ENCODE data around the gene EHD4.

Gene EHD4

GRCh38 chr15:41915255-41915994, 56.9 kb downstream of the EHD4 start:
- H3K4me3 ChIP-seq (ENCODE audit: low read length), result no peak overlapping the region
- no peak for TF ChIP-seq CTCF (IDR thresholded peaks at IDR 0.05; ENCODE audit: insufficient read depth, low read depth, low read length, missing control alignments)
- DNase-seq (ENCODE audit: low read depth), result no peak

DNA sequence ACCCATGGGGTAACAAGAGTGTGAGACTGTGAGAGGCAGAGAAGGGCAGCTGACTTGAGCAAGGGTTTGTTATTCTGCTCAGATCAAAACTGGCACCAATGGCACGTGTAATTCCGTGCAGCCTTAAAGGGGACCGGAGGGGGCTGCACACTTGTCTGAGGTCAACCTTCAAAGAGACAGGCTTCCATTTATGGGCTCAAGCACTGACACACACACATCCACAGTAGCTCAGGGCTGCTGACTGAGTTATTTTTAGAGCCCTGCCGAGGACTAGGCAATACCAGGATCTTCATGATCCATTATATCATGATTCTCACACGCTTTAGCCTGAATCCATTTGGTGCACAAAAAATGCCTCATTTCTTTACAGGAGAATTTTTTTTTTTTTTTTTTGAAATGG, 57.9 kb downstream of the EHD4 start:
- no peak for TF ChIP-seq CTCF (IDR thresholded peaks at IDR 0.05; ENCODE audit: insufficient read depth, low read depth, low read length, missing control alignments)
- H3K4me3 ChIP-seq (ENCODE audit: low read length), result no peak overlapping the region
- no peak for DNase-seq (ENCODE audit: low read depth)

GRCh38 chr15:41913256-41913655, 59.1 kb downstream of the EHD4 start:
- TF ChIP-seq CTCF (IDR thresholded peaks at IDR 0.05; ENCODE audit: insufficient read depth, low read depth, low read length, missing control alignments), result no peak
- no peak for DNase-seq (ENCODE audit: low read depth)
- no peak overlapping the region for H3K4me3 ChIP-seq (ENCODE audit: low read length)

DNA sequence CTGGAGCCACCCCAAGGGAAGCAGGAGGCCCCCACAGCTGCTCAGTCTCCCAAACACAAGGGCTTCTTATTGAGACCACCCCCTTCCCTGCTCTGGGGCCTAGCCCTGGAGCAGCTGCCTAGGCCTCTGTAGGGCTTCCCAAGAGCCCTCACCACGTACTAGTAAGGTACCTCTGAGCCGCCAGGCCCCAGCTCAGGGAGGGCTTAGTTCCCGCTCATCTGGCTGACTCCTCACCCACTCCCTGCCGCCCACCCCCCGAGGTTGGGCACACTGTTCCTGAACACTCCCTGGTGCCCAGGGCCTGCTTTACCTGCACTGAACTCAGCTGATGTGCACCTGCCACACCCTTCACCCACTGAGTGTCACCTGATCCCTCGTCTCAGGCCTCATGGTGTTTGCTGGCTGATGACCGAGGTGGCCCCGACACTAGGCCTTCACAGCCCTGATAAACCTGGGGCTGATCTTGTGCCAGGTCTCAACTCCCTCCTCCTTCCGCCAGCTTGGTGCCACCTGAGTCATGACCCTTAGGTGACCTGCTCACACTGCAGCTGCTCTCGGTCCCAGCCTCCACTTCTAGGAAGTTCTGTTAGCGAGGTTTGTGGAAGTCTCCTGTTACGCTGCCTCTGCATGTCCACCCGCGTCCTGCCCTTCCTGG, 60.5 kb downstream of the EHD4 start:
- TF ChIP-seq CTCF (IDR thresholded peaks at IDR 0.05; ENCODE audit: insufficient read depth, low read depth, low read length, missing control alignments), result no peak
- H3K4me3 ChIP-seq (ENCODE audit: low read length), result no peak overlapping the region

DNA sequence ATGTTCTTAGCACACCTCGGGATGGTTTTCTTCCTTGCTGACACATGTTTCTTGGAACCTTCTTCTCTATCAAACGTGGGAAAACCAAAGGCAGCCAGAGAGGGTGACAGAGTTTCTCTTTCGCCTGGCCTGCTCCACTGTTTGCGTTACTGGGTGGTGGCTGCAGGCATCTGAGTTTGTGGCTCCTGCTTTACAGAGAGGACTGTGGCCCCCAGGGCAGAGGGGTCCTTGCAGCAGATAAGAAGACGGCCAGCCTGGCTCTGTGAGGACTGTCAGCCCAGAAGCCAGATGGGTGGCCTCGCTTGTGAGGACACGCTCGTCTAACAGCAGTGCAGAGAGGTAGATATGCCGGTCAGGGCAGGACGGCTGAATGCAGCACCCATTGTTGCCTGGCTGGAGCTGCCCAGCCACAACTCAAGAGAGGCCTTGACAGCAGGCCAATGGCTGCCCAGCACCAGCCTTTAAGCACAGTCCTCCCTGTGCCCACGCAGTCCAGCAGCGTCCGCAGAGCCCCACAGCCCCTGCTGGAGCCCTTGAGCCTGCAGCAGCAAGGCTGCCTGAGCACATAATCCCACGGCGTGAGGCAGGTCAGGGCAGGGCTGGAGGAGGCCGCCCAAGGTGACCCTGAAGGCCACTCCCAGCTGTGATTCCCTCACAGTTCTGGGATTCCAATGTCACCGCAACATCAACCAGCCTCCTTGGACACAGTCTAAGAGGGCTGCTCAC, 63.5 kb downstream of the EHD4 start:
- no peak overlapping the region for H3K4me3 ChIP-seq (ENCODE audit: low read length)
- no peak for DNase-seq (ENCODE audit: low read depth)
- no peak for TF ChIP-seq CTCF (IDR thresholded peaks at IDR 0.05; ENCODE audit: insufficient read depth, low read depth, low read length, missing control alignments)

More for the DNA sequence above, 60.5 kb downstream of the EHD4 start:
- no peak for DNase-seq (ENCODE audit: low read depth)

DNA sequence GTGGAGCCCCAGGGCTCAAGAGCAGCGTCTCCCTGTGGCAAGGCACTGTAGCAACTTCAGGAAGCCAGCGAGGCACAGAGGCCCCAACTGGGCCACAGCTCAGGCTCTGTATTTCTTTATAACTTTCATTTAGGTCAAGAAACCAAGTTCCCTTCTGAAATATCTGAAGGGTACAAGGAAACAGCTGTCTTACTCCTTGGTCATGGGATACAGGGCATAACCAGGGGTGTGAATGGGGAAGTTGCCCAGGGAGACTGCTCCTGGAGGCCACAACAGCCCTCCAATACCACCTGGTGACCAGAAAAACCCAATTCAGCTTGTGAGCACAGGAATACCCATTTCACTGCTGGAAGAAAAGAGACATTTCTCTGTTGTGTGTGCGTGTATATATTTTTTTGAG, 65.2 kb downstream of the EHD4 start:
- no peak for DNase-seq (ENCODE audit: low read depth)
- TF ChIP-seq CTCF (IDR thresholded peaks at IDR 0.05; ENCODE audit: insufficient read depth, low read depth, low read length, missing control alignments), result no peak
- H3K4me3 ChIP-seq (ENCODE audit: low read length), result no peak overlapping the region
